HG03175 (cell line): ENCODE data around the gene VEPH1.

Experiments used
- ATAC-seq: cut with Tn5 transposase; IDR thresholded peaks from one replicate; pipeline ENCODE4 v1.9.1; 2021; ENCODE audit warnings: mild to moderate bottlenecking, moderate library complexity; ENCODE audit not compliant: unreplicated experiment

Gene VEPH1

DNA sequence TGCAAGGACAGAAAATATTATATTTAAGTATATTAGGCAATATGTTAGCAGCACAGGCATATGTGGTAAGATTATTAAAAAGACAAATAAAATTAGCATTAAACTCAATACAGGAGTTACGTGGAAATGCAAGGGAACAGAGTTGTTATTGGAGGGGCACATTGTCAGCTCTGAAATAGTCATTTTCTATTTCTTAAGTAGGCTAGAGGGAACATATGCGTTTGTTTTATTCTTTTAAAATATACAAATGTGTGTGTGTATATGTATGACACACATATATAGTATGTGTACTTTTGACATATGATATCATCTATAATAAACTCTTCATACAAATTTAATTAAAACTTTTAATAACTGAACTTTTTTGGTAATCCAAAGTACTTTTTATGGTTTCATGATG, 22.8 kb upstream of the VEPH1 start:
- ATAC-seq = no peak

DNA sequence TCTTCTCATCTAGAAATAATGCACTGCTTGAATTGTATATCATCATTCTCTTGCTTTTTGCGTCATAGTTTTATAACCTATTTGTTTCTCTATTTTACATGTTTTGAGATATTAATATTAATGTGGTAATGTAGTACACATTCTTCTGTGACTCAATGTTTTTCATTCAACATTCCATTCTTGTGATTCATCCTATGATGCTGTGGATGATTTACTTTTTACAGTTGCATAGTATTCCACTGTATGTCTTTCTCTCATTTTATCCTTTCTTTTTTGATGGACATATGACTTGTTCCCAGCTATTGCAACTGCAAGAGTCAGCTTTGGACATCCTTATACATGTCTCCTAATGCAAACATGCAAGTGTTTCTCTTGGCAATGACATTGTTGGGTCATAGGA, 20.6 kb upstream of the VEPH1 start:
- ATAC-seq = no peak

DNA sequence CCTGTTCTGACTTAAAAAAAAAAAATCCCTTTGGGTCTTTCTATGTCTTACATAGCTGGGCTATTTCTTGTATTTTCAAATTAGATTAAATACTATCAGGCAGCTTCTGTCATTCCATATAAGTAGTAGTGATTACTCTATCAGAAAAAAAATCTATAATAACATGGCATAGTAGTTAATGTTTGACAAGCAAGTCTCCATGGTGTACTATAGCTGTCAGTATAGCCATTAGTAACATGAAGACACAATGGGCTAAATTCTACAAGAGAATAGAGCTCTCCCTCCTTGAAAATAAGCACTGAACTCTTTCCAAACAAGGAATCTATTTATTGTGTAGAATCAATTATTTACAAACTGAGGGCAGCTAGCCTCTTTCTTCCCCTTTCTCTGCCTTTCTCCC, 19.4 kb upstream of the VEPH1 start:
- no peak for ATAC-seq

DNA sequence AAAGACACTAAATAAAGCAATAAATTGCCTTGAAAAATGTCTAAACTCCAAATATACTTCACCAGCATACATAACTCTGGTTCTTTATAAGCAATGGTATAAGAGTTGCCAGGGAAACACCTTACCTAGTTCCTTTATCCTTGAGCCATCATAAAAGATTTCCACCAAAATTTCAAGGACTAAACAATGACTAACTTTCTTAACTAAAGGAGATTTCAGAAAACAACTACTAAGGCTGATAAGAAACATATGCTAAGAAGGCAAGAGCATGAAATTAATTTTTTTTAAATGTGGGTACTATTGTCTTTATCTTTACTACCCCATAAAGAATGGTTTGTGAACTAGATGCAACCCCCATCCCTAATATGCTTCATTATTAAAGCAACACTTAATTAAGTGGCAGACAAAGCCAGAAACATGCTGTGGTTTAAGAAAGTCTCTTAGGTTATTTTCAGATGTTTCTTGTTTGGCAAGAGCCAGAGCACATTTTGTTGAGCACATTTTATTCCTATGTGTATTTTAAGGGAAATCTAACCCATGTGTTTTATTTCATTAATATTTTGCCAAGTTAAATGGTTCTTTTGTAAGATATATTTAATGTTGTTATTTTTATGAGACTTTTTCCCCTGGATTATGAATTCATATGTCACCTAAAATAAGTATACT, 17.4 kb upstream of the VEPH1 start:
- no peak for ATAC-seq

DNA sequence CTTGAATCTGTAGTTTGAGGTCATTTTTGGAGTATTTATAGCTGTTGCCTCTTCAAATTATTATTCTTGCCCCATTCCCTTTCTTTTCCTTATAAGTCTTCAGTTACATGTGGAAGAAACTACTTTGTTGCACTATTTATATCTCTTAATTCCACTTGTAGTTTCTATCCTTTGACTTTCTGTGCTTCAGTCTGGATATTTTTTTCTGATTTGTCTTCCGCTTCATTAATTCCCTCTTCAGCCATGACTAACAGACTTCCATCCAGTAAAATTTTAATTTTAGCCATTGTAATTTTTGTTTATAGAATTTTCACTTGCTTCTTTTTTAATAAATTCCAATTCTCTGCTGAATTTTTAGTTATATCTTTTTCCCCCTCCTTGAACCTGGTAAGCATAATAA, 15.7 kb upstream of the VEPH1 start:
- no peak for ATAC-seq

DNA sequence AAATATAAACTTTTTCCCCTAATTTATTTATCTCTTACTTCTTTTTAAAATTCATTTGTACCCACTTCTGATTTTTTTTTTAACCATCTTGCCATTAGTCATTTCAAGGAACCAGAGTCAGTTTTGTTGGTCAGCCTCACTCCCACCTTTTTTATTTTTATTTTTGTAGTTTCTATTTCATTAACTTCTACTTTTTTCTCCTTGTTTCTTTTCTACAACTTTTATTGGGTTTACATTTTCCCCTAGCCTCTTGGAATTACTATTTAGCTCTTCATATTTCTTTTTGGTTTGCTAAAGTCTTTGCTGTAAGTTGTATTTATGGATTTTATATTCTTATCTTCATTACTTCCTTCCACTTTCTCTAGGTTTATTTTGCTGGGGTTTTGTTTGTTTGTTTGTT, 13.7 kb upstream of the VEPH1 start:
- no peak for ATAC-seq

DNA sequence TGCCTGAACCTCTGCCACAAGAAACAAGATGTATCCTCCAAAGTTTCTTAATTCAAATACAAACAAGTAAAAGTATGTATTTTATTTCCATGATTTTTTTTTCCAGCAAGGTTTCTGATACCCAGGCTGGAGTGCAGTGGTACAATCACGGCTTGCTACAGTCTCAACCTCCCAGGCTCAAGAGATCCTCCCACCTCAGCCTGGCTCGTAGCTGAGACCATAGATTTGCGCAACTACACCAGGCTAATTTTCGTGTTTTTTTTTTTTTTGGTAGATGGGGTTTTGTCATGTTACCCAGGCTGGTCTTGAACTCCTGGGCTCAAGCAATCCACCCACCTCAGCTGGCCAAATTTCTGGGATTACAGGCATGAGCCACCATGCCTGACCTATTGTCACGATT, 12.2 kb upstream of the VEPH1 start:
- ATAC-seq = no peak

DNA sequence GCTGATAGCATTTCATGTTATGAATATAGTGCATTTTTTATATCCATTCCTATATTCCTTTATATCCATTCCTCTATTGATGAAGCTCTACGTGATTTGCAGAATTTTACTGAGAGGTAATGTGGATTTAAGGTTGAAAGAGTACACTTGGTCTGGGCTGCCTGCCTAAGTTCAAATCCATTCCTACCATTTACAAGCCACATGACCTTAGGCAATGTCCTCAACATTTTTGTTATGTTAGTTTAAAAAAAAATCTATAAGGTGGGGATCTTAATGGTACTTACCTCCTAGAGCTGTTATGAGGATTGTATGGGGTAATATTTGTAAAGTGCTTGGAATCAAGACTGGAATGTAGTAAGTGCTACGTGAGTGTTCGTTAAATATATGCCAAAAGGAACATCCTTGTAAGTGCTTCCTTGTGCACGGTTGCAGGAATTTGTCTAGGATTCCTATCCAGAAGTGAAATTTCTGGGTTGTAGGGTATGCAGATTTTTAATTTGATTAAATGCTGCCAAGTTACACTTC, 11.2 kb upstream of the VEPH1 start:
- no peak for ATAC-seq

DNA sequence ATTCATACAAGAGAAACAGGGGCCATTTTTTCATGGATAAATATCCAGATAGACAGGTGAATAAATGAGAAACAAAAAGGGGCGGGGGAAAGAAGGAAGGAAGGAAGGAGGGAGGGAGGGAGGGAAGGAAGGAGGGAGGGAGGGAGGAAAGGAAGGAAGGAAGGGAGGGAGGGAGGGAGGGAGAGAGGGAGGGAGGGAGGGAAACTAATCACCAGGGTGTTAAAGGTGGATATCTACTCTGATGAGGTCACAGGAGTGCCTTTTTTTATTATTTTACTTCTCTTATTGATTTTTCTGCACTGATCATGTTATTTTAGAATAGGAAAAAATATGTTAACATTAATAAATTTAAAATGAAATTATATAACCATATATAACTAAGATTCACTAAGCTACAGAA, 10.4 kb upstream of the VEPH1 start:
- no peak for ATAC-seq

DNA sequence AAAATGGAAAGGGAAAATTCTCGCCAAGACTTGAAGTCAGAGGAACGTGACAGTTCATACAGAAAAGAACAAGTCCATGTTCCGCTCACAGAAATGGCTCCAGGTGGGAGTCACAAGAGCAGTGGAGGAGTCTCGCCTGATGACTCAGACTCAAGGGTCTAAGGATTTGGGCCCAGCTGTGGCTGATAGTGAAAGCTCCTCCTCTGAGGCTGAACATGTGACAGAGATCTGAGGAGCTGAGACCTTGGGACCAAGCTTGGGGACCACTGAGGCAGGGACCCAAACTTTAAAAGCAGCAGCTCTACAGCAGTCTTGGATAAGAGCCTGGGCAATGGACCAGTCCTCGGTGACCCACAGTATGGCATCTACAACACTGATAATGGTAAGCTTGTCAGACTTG, 9.3 kb upstream of the VEPH1 start:
- no peak for ATAC-seq

DNA sequence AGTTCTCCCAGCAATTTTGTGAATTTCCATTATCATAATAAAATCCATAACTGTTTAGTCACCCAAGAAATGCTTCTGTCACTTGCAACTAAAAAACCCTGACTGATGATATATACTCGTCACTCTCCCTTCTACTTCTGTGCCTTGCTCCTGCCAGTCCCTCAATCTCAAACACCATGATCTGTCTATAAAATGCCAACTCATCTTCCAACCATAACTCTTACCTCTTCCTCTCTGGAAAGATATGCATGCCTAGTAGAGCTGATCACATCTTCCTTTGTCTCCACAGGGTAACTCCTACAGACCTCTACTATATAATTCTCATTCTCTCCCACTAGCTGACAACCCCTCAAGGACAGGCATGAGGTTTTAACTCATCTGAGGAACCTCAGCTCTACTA, 5.2 kb upstream of the VEPH1 start:
- ATAC-seq = no peak

DNA sequence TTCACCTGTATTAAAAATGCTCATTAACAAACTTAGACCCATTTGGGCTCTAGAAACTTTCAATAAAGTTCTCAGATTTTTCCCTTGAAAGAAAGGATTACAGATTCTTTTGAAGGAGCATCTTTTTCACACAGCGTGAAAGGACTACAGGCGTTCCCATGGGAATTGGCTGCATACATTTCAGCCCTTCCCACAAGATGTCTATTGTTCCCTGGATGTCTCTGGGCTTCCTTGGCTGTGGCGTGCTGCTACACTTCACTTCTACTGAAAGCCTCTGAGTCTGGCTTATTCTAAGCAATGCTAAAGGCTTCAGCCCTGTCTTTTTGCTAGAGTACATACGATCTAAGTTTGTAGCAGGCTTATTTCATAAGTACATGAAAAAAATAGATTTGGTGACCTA, 1.4 kb downstream of the VEPH1 start:
- no peak for ATAC-seq

DNA sequence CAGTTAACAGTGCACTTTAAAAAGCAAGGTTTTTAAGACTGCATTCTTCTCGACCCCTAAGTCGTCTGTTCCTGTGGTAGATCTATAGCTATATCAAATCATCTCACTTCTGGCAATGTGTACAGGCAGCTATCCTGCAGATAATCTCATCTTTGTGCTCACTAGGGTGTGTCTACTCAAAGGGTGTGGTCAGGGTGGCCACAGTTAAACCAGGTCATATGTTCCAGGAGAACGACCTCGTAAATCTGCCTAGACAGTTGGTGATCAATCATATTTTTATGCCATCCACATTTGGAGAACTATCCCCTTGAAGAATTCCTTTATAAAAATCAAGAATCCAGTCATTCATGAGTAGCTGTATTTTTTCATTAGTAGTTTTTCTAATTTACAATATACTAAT, 3.0 kb downstream of the VEPH1 start:
- no peak for ATAC-seq

DNA sequence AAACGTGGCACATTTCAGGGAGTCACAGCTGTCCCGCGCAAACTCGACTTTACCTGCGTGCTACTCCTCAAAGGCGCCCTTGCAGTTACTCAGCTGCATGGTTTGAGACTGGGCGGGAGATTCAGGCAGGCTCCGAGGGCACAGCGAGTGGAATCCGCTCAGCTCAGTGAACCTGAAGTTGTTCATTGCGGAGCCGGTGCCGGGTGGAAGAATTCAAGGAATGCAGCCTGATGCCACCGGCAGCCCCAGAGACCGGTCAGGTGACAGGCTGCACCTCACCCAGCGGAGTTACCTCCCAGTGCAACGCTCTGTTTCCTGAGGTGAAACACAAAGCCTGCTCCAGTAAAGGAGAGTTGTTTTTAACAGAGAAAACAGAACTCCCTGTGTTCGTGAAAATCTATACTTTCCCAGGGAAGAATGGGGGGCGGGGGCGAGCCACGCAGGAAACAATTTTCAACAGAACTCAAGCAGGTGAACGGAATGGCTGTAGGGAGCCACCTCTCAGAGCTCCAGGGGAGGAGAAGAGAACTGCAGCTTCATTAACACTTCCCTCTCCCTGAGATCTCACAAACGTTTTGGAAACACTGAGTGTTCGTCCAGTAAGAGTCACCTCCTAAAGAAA, 3.8 kb downstream of the VEPH1 start:
- no peak for ATAC-seq

DNA sequence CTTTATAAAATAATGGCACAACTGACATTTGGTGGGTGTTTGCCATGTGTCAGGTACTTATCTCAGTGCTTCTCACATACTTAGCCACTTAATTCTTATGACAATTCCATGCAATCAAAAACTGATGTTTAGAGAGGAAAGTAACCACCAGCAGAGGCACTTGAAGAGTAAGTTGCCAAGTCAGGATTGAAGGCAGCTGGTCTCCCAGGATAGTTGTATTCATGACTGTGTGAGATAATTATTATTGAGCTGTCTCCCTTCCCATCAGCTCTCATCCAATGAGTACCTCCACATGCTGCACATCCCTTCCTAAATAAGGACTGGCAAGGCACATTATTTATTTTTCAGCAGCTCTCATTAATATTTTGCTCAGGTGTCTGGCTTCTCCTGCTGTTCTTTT, 4.8 kb downstream of the VEPH1 start:
- no peak for ATAC-seq

DNA sequence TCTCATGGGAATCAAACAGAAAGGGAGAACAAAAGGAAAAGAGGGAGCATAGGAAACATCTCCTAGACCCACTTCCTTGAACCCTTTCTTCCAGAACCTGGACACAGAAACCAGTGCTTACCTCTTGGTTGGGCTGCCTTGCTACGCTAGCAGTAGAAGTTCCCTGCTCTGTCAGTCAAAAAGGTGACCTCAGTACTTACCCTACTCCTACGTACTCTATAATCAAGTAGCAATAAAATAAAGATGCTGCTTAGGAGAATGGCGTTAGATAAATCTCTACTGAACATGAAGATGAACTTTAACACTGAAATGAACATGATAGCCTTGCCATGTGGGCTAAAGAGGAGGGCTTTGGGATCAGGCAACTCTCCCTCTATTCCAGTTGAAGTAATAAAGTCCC, 7.4 kb downstream of the VEPH1 start:
- no peak for ATAC-seq

DNA sequence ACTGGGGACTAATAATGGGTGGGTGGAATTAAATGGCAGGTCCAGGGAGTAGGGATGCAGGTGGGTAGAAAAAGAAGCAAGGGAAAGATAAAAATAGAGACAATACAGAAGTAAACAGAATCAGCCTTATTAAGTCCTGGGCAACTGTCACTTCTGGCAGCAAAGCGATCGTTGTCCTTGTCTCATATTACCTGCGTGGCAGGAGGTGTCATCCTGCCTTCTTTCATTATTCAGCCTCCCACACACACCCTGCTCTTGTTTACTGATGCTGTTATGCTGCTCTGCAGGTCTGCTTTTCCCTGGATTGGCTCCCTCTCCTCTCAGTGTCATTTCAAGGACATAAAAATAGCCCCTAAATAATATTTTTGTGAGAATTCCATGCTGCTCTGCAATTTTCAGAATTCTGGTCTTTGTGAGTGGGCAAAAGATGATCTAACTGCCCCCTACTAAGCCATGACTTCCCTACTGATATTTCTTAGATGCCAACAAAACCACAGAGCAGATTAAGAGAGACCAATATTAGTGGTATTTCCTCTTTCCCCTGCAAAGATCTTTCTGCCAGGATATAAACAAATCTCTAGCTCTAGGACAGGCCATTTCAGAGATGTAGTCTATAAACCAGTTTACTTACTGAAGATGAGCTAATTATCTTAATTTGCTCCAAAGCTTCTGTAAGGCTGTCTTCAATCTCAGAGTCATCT, 8.5 kb downstream of the VEPH1 start:
- no peak for ATAC-seq

DNA sequence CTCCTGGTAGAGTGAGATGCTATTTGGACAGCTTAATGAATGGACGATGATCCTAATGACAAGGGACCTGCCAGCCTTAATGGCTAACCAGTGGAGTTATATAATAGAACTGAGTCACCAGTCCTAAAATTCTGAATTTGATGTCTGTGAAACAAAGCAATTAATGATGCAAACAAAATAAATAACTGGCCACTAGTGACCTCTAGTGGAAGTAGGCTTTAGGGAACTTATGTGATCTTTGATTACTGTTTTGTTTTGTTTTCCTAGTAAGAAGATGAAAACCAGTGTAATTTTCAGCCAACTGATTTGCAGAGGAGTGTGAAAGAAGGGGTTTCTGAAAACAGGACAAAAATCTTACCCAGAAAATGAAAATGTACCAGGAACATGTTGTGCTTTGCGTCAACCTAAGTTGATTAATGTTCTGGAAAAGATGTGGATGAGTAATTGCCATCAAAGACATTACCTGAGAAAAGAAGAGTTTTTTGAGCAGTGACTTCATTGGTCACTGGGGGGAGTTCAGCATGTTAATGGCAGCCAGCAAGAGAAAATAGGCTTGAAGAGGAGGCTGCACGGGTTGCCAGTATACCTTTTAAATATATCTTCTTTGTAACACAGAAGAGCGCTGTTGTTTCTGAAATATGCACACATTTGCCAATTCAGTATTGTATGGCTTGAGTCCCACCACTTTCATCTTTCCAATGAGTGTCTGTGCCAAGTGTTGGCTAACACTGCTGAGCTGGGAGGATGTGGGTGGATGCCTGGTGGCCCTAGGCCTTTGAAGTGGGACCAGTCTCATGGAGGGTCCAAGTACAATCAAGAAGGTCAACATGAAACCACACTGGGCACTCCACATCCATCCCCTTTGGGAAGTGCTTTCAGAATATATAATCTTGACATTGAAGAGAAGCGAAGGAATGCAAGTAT, 9.3 kb downstream of the VEPH1 start:
- ATAC-seq = no peak

DNA sequence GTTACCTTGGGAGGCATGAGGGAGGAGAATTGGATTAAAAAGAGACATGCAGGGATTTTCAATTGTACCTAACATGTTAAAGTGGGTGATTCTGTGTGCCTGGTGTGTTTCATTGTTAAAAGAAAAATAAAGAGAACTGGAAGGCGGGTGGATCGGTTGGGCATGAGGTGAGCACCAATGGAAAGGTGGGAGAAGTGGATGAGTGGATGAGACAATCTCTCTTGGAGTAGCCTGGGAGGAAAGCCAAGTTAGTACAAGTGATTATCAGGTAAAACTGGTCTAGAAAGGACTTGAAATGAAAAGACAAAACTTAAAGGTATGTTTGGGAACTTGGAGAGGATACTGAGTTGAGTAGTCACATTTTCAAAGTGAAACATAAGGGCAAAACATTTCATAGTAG, 12.1 kb downstream of the VEPH1 start:
- ATAC-seq = no peak

DNA sequence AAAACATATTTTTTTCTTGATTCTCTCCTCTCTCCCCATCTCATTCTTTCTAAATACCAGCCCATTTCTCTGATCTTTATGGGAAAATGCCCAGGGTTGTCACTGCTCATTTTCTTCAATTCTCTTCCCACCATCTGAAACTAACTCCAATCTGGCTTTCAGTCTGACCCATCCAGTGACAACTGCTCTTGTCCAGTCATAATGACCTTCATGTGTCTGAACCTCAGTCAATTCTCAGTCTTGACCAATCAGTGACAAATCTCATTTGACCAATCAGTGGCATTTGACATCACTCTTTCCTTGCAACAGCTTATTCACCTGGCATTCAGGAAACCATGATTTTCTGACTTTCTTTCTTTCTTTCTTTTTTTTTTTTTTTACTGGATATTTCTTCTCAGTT, 15.1 kb downstream of the VEPH1 start:
- no peak for ATAC-seq

DNA sequence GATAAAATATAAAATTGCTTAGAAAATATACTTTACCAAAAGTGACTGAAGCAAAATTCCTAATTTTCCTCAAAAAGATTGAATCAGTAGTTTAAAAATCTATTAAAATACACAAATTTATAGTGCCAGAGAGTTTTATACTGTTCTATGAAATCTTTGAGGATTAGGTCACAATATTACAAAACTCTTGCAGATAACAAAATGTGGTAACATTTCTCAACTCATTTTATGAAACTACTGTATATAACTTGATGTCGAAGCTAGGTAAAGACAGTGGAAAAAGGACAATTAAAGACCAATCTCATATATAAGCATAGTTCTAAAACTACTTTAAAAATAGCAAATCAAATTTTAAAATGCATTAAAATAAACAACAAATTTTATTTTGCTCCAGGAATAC, 15.9 kb downstream of the VEPH1 start:
- ATAC-seq = no peak
